HepG2 (cell line): ENCODE results near the gene FDPS. TPM values are rescaled to one million over a fixed set of nuclear protein-coding genes. Genes with fewer than 3 reads are reported as not detected.

Experiments
- ATM ChIP-seq: fragments of 450-650 bp; IDR thresholded peaks from 2 replicates; pipeline ENCODE4 v1.7.1; 2017; ENCODE audit warnings: mild to moderate bottlenecking, borderline replicate concordance
- MEIS1 ChIP-seq: sonication (generic); formaldehyde crosslinking; IDR thresholded peaks from 2 replicates; pipeline ENCODE4 v1.9.0; 2021; ENCODE audit warnings: mild to moderate bottlenecking, missing genetic modification reagents, moderate library complexity, borderline replicate concordance
- MXD4 ChIP-seq: IDR thresholded peaks from 2 replicates; pipeline ENCODE4 v1.6.1; 2016; ENCODE audit warnings: mild to moderate bottlenecking, missing biosample characterization, missing genetic modification reagents
- NFE2 ChIP-seq: sonication (generic); formaldehyde crosslinking; IDR thresholded peaks from 2 replicates; pipeline ENCODE4 v1.4.0; 2020; ENCODE audit warnings: missing genetic modification reagents
- PCBP1 ChIP-seq: fragments of 200-400 bp; formaldehyde crosslinking; IDR thresholded peaks from 2 replicates; pipeline ENCODE4 v1.6.1; 2017; ENCODE audit warnings: mild to moderate bottlenecking, low read depth, low read length, borderline replicate concordance
- PPARG ChIP-seq: conservative IDR thresholded peaks from 2 replicates; pipeline ENCODE4 v1.6.1; 2016; ENCODE audit warnings: missing biosample characterization, missing genetic modification reagents
- RBFOX2 ChIP-seq: fragments of 200-400 bp; formaldehyde crosslinking; IDR thresholded peaks from 2 replicates; pipeline ENCODE4 v1.6.1; 2017; ENCODE audit warnings: low read depth, mild to moderate bottlenecking, low read length
- RFX3 ChIP-seq: IDR thresholded peaks from 2 replicates; pipeline ENCODE4 v1.6.1; 2016; ENCODE audit warnings: missing biosample characterization, missing genetic modification reagents
- SIN3A ChIP-seq: IDR thresholded peaks from 2 replicates; pipeline ENCODE4 v1.6.1; 2011; ENCODE audit warnings: low read depth, mild to moderate bottlenecking, control low read depth, low read length, borderline replicate concordance
- SMAD1 ChIP-seq: sonication (generic); formaldehyde crosslinking; IDR thresholded peaks from 2 replicates; pipeline ENCODE4 v1.4.0; 2020; ENCODE audit warnings: missing genetic modification reagents, low read depth, mild to moderate bottlenecking, borderline replicate concordance
- ZBTB20 ChIP-seq: sonication (generic); formaldehyde crosslinking; IDR thresholded peaks from 2 replicates; pipeline ENCODE4 v1.8.1; 2023; ENCODE audit warnings: missing genetic modification reagents, low read depth, mild to moderate bottlenecking, borderline replicate concordance
- ZMYM4 ChIP-seq: sonication (generic); formaldehyde crosslinking; IDR thresholded peaks from 2 replicates; pipeline ENCODE4 v1.8.1; 2023; ENCODE audit warnings: mild to moderate bottlenecking, missing genetic modification reagents
- ZNF224 ChIP-seq: sonication (generic); formaldehyde crosslinking; IDR thresholded peaks from 2 replicates; pipeline ENCODE4 v1.5.0; 2020; ENCODE audit warnings: mild to moderate bottlenecking, missing genetic modification reagents
- ZNF552 ChIP-seq: sonication (generic); formaldehyde crosslinking; IDR thresholded peaks from 2 replicates; pipeline ENCODE4 v1.9.0; 2022; ENCODE audit warnings: missing genetic modification reagents, mild to moderate bottlenecking, borderline replicate concordance
- ZNF644 ChIP-seq: IDR thresholded peaks from 2 replicates; pipeline ENCODE4 v1.6.1; 2016; ENCODE audit warnings: low read depth
- ZNF816 ChIP-seq: sonication (generic); formaldehyde crosslinking; IDR thresholded peaks from 2 replicates; pipeline ENCODE4 v1.8.0; 2022; ENCODE audit warnings: missing genetic modification reagents, mild to moderate bottlenecking, borderline replicate concordance
- ZSCAN9 ChIP-seq: IDR thresholded peaks from 2 replicates; pipeline ENCODE4 v1.6.1; 2016; ENCODE audit warnings: borderline replicate concordance
- polyA plus RNA-seq, 8 experiments: library from polyadenylated mRNA; depleted of rRNA in 3 of 8; stranded (reverse) in 7 of 8; unstranded in 1 of 8; fragments of >200 nt; fragmentation: Illumina TruSeq in 4 of 8; extraction: Trizol in 4 of 8; gene quantifications; 2 replicates each; pipeline versions ENCODE4 v1.2.1 to v1.2.3, GENCODE V29; 2011 to 2016; ENCODE audit warnings: low read depth in 4 of 8, missing spikeins in 1 of 8, mixed read lengths in 1 of 8; ENCODE audit not compliant: insufficient read depth in 1 of 8
- total RNA-seq, 5 experiments: library from RNA; depleted of rRNA; stranded (reverse); fragments of >200 nt; fragmentation: Illumina TruSeq; extraction: Trizol; gene quantifications; 2 replicates each; pipeline ENCODE4 v1.2.3, GENCODE V29; 2016; ENCODE audit warnings: low read depth in 1 of 5
- TF ChIP-seq, protein P1 (sequence below): sonication (generic); formaldehyde crosslinking; IDR thresholded peaks from 2 replicates; pipeline ENCODE4 v1.5.1; 2020; ENCODE audit warnings: missing genetic modification reagents, mild to moderate bottlenecking, borderline replicate concordance
- TF ChIP-seq, protein P2 (sequence below): sonication (generic); formaldehyde crosslinking; IDR thresholded peaks from 2 replicates; pipeline ENCODE4 v1.4.0; 2020; ENCODE audit warnings: missing genetic modification reagents, borderline replicate concordance
- TF ChIP-seq, protein P3 (sequence below): sonication (generic); formaldehyde crosslinking; IDR thresholded peaks from 2 replicates; pipeline ENCODE4 v1.5.0; 2020; ENCODE audit warnings: mild to moderate bottlenecking, missing genetic modification reagents, borderline replicate concordance
- TF ChIP-seq, protein P4 (sequence below): sonication (generic); formaldehyde crosslinking; IDR thresholded peaks from 2 replicates; pipeline ENCODE4 v1.8.1; 2023; ENCODE audit warnings: mild to moderate bottlenecking, missing genetic modification reagents

Gene FDPS
- total and polyA plus RNA-seq, 2 of the 13 experiments (the other 11 are each of a cell fraction or from before 2014, with no cell fraction given): 264 to 519 TPM

DNA sequence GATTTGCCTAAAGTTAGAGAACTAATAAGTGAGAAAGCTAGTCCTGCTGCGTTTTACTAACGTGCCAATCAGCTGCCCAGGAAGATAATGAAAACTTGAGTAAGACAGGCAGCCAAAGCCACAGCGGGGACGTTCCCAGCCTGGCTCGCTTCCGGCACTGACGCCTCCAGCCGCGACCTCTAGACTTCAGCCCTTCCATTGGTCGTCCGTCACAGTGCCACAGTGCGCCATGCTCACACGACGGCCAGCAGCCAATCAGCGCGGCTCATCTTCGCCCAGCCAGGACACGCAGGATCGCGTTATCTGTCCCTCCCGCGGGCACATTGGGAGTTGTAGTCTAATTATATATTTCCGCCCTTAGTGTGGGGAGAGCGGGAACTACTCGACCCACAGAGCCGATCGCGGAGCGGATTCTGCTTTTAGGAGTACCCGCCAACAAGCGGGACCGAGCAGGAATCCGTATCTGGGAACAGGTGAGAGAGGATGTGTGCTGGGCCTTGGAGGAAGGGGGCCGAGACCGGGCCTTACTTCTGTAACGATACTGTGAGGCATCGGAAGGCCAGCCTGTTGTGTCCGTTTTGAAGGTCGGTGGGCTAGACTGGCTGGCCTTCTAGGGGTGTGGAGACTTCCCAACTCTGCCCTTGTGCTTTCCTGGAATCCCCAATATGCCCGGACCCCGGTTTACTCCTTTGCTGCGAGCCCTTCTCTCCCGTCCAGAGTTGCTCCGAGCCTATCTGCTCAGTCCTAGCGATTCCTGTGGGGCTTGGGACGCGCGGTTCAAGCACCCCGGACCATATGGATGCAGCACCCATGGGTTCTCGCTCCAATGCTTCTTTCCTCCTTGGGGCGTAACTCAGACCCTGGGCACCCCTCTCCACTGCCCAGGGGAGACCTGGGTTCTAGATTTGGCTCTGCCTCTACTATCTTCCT, at the start of gene FDPS (continued):
- TF ChIP-seq ZNF552 (no peak; the same call in 1 of the 2 replicates), MXD4 (peak; percentile 30; the same call in 1 of the 2 replicates), ATM (no peak), ZSCAN9 (no peak; the same call in 1 of the 2 replicates), MEIS1 (CRISPR knock-in tag) (0 out of 2 replicates have a peak, but pooled peaks have one; percentile 70), ZMYM4 (CRISPR knock-in tag) (peak; percentile 77), PPARG (CRISPR knock-in tag) (no peak), RFX3 (CRISPR knock-in tag) (no peak), SIN3A (peak; percentile 78; the same call in 1 of the 2 replicates), NFE2 (CRISPR knock-in tag) (no peak), ZNF816 (CRISPR knock-in tag) (no peak), ZBTB20 (CRISPR knock-in tag) (no peak), ZNF224 (CRISPR knock-in tag) (no peak), RBFOX2 (peak; percentile 74), SMAD1 (CRISPR knock-in tag) (peak; percentile 79; the same call in 1 of the 2 replicates), PCBP1 (no peak), ZNF644 (no peak)
- TF ChIP-seq, protein P1, sequence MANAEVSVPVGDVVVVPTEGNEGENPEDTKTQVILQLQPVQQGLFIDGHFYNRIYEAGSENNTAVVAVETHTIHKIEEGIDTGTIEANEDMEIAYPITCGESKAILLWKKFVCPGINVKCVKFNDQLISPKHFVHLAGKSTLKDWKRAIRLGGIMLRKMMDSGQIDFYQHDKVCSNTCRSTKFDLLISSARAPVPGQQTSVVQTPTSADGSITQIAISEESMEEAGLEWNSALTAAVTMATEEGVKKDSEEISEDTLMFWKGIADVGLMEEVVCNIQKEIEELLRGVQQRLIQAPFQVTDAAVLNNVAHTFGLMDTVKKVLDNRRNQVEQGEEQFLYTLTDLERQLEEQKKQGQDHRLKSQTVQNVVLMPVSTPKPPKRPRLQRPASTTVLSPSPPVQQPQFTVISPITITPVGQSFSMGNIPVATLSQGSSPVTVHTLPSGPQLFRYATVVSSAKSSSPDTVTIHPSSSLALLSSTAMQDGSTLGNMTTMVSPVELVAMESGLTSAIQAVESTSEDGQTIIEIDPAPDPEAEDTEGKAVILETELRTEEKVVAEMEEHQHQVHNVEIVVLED: peak; percentile 95
- TF ChIP-seq, protein P2, sequence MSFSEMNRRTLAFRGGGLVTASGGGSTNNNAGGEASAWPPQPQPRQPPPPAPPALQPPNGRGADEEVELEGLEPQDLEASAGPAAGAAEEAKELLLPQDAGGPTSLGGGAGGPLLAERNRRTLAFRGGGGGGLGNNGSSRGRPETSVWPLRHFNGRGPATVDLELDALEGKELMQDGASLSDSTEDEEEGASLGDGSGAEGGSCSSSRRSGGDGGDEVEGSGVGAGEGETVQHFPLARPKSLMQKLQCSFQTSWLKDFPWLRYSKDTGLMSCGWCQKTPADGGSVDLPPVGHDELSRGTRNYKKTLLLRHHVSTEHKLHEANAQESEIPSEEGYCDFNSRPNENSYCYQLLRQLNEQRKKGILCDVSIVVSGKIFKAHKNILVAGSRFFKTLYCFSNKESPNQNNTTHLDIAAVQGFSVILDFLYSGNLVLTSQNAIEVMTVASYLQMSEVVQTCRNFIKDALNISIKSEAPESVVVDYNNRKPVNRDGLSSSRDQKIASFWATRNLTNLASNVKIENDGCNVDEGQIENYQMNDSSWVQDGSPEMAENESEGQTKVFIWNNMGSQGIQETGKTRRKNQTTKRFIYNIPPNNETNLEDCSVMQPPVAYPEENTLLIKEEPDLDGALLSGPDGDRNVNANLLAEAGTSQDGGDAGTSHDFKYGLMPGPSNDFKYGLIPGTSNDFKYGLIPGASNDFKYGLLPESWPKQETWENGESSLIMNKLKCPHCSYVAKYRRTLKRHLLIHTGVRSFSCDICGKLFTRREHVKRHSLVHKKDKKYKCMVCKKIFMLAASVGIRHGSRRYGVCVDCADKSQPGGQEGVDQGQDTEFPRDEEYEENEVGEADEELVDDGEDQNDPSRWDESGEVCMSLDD (CRISPR knock-in tag): no peak
- TF ChIP-seq, protein P3, sequence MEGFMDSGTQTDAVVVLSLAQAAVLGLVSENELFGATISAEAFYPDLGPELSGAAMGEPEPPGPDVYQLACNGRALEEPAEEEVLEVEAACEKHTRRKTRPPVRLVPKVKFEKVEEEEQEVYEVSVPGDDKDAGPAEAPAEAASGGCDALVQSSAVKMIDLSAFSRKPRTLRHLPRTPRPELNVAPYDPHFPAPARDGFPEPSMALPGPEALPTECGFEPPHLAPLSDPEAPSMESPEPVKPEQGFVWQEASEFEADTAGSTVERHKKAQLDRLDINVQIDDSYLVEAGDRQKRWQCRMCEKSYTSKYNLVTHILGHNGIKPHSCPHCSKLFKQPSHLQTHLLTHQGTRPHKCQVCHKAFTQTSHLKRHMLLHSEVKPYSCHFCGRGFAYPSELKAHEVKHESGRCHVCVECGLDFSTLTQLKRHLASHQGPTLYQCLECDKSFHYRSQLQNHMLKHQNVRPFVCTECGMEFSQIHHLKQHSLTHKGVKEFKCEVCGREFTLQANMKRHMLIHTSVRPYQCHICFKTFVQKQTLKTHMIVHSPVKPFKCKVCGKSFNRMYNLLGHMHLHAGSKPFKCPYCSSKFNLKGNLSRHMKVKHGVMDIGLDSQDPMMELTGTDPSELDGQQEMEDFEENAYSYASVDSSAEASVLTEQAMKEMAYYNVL (CRISPR knock-in tag): no peak
- TF ChIP-seq, protein P4, sequence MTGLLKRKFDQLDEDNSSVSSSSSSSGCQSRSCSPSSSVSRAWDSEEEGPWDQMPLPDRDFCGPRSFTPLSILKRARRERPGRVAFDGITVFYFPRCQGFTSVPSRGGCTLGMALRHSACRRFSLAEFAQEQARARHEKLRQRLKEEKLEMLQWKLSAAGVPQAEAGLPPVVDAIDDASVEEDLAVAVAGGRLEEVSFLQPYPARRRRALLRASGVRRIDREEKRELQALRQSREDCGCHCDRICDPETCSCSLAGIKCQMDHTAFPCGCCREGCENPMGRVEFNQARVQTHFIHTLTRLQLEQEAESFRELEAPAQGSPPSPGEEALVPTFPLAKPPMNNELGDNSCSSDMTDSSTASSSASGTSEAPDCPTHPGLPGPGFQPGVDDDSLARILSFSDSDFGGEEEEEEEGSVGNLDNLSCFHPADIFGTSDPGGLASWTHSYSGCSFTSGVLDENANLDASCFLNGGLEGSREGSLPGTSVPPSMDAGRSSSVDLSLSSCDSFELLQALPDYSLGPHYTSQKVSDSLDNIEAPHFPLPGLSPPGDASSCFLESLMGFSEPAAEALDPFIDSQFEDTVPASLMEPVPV (CRISPR knock-in tag): peak; percentile 21; the same call in 1 of the 2 replicates
